ENCODE measurements around the gene KSR2.

- TF ChIP-seq SIN3A (IDR thresholded peaks at IDR 0.05; ENCODE audit: borderline replicate concordance, insufficient read depth, low read depth, low read length), result no peak
- TF ChIP-seq TCF7L2 (IDR thresholded peaks at IDR 0.05; ENCODE audit: low read depth, low read length), result no peak
Observed at GRCh38 chr12:117603316-117604113, 365.3 kb downstream of the KSR2 start.
